HFFc6 (cell line): ENCODE data around the gene RANBP17. TPM values are rescaled to one million over a fixed set of nuclear protein-coding genes. Genes with fewer than 3 reads are reported as not detected.

Experiments
- DNase-seq: peaks from one replicate; pipeline ENCODE4 v3.0.0-alpha.2; 2018
- H3K27ac Mint-ChIP-seq: 2 replicates; pipeline ENCODE4 v1.8.0; 2020; ENCODE audit warnings: mild to moderate bottlenecking, mixed read lengths
- H3K27me3 Mint-ChIP-seq: 2 replicates; pipeline ENCODE4 v1.8.0; 2021; ENCODE audit warnings: mild to moderate bottlenecking, moderate library complexity, mixed read lengths; ENCODE audit not compliant: insufficient read depth
- H3K36me3 Mint-ChIP-seq: 2 replicates; pipeline ENCODE4 v1.8.0; 2021; ENCODE audit warnings: low read depth, mixed read lengths
- H3K4me1 Mint-ChIP-seq: 2 replicates; pipeline ENCODE4 v1.8.0; 2020; ENCODE audit warnings: low read depth, mixed read lengths
- H3K4me3 Mint-ChIP-seq: 2 replicates; pipeline ENCODE4 v1.8.0; 2020; ENCODE audit warnings: mild to moderate bottlenecking, moderate library complexity, mixed read lengths
- H3K9me3 Mint-ChIP-seq: 2 replicates; pipeline ENCODE4 v1.8.0; 2020; ENCODE audit warnings: mild to moderate bottlenecking, mixed read lengths
- total RNA-seq, 6 experiments: library from RNA; stranded (reverse); fragmentation: NEBNext Ultra II Directional; extraction: Animal tissue kit (Norgen Biotek cat#: 25700); gene quantifications; 2 replicates in 1 of 6; 3 replicates in 5 of 6; pipeline ENCODE4 v1.2.3, GENCODE V29; 2021
- TF ChIP-seq, protein P1 (sequence below): fragments of 200-600 bp; sonication (generic); IDR thresholded peaks from 2 replicates; pipeline ENCODE4 v1.5.0; 2021; ENCODE audit warnings: antibody characterized with exemption, mild to moderate bottlenecking

The RANBP17 gene
- total RNA-seq, 6 experiments from 2014 or later: 3.3 to 7.2 (median 4.9) TPM

DNA sequence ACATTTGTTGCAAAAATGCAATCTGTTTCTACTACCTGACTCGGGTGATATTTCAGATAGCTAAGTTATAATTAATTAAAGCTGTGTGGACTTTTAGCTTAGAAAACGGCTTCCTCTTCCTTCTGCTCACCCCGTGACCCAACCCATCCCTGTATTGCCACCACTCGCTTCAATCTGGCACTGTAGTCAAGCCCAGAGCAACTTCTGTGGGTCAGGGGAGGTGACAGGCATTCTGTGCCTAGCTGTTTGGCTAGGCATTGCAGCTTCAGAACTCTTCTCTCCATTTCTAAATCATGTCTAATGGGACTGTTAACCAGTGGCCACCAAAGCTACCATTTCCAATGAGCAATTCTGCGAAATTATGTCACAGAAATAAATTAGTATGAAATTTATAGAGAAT, 267.5 kb downstream of the RANBP17 start:
- DNase-seq: no peak
- TF ChIP-seq, protein P1, sequence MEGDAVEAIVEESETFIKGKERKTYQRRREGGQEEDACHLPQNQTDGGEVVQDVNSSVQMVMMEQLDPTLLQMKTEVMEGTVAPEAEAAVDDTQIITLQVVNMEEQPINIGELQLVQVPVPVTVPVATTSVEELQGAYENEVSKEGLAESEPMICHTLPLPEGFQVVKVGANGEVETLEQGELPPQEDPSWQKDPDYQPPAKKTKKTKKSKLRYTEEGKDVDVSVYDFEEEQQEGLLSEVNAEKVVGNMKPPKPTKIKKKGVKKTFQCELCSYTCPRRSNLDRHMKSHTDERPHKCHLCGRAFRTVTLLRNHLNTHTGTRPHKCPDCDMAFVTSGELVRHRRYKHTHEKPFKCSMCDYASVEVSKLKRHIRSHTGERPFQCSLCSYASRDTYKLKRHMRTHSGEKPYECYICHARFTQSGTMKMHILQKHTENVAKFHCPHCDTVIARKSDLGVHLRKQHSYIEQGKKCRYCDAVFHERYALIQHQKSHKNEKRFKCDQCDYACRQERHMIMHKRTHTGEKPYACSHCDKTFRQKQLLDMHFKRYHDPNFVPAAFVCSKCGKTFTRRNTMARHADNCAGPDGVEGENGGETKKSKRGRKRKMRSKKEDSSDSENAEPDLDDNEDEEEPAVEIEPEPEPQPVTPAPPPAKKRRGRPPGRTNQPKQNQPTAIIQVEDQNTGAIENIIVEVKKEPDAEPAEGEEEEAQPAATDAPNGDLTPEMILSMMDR: no peak
- Mint-ChIP-seq H3K4me3 (no peak overlapping the region), H3K4me1 (peaks cover 25% of the 10 kb centered on the region), H3K36me3 (no peaks in the 10 kb centered on the region), H3K9me3 (no peaks in the 10 kb centered on the region), H3K27me3 (no peaks in the 10 kb centered on the region; the same call in 1 of the 2 replicates), H3K27ac (no peak overlapping the region)

DNA sequence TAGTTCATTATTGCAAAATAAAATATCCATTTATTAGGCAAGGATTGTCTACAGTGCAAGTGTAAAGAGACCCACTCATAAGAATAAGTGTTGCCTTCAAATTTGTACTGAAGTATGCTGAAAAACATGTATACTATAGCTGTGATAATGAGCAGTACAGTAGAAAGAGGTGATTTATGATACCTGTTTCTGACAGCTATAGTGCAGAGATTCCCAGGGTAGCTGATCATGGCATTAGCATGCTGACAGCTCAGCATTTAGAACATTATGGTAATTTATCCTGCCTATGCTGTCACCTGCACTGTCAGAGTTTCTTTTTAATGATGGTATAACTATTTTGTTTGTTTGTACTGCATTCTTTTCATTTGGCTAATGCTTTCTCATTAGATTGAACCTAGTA, 269.7 kb downstream of the RANBP17 start:
- H3K36me3 Mint-ChIP-seq: no peaks in the 10 kb centered on the region
- H3K27ac Mint-ChIP-seq: no peak overlapping the region
- no peaks in the 10 kb centered on the region for H3K9me3 Mint-ChIP-seq
- H3K4me1 Mint-ChIP-seq: peaks cover 20% of the 10 kb centered on the region
- DNase-seq: no peak
- TF ChIP-seq, protein P1: no peak
- H3K4me3 Mint-ChIP-seq: no peak overlapping the region
- no peaks in the 10 kb centered on the region; the same call in 1 of the 2 replicates for H3K27me3 Mint-ChIP-seq

DNA sequence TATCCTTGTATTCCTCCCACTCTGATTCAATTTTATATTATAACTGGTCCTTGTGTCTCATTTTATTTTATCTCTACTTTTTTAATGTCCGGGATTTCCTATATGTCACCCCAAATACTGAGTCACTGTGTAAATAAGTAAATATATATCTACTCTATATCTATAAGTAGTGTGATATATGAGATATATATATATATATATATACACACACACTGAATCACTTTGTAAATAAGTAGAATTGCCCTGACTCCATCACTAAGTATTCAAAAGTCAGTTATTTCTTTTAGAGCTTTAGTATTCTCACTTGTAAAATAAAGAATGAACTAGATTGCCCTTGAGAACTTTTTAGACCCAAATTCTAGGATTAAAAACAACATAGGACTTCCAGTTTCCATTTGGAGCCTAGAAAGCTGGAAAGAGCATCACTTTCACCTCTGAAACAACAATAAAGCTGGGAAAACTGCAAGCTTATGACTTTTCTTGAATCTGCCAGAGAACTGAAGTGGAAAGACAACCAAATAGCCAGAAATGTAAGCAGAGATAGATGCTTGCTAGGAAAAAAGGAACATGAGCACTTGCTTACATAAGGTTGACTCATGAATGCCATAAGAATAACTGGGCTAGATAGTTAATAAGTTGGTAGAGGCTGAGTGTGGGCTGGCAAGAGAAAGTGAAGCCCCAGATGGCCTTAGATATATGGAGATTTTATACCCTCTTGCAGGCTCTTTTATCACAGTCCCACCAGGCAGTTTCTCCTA, 276.1 kb downstream of the RANBP17 start:
- Mint-ChIP-seq H3K4me1 (peaks cover 23% of the 10 kb centered on the region), H3K9me3 (no peaks in the 10 kb centered on the region), H3K4me3 (peak overlapping the region; percentile 59), H3K27ac (peak overlapping the region; percentile 78), H3K36me3 (no peaks in the 10 kb centered on the region), H3K27me3 (no peaks in the 10 kb centered on the region; the same call in 1 of the 2 replicates)
- peak; percentile 56 for DNase-seq
- TF ChIP-seq, protein P1: no peak

DNA sequence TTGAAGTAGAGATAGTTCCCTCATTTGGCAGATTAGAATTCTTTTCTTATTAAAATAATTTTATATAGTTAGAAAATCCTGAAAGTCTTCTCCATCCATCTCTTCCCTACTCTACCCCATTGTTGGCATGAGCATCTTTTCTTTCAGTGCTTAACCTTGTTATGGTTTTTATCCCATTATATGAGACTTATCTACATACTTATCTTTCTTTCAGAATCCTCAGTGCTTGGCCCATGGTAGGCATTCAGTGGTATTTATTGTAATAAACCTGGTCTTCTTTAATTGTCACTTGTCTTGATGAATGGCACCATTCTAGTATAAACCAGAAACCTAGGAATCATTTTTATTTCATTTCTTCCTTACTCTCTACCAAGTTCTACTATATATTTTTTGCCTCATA, 277.4 kb downstream of the RANBP17 start:
- no peak for DNase-seq
- Mint-ChIP-seq H3K27me3 (no peaks in the 10 kb centered on the region; the same call in 1 of the 2 replicates), H3K27ac (no peak overlapping the region), H3K4me1 (peaks cover 23% of the 10 kb centered on the region), H3K36me3 (no peaks in the 10 kb centered on the region), H3K4me3 (no peak overlapping the region), H3K9me3 (no peaks in the 10 kb centered on the region)
- TF ChIP-seq, protein P1: no peak

DNA sequence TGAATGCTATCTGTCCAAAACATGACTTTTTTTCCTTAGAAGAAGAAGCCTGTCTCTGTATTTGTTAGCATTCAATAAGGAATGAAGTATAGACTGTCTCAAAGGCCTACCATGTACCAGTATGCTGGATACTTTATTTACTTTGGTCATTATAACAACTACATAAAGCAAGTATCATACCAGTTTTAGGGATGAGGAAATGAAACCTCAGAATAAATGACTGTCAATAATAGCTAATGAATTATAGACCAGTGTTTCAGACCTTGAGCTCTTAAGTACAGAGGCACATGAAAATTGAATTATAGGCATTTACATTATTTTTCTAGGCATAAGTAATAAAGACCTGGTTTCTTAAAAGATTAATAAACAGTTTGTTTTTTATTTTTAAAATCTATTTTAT, 280.8 kb downstream of the RANBP17 start:
- Mint-ChIP-seq H3K4me3 (no peak overlapping the region), H3K4me1 (peaks cover 17% of the 10 kb centered on the region), H3K27ac (no peak overlapping the region), H3K36me3 (no peaks in the 10 kb centered on the region), H3K9me3 (no peaks in the 10 kb centered on the region), H3K27me3 (no peaks in the 10 kb centered on the region; the same call in 1 of the 2 replicates)
- no peak for DNase-seq
- TF ChIP-seq, protein P1: no peak
